Caco-2 (cell line): Measurements from ENCODE around the gene VIT. TPM values are rescaled to one million over a fixed set of nuclear protein-coding genes. Genes with fewer than 3 reads are reported as not detected.

ENCODE experiments used
- BruUV-seq: library from RNA; stranded (reverse); fragments of 400-500 nt; replicated peaks from 2 replicates; lab custom pipeline; 2021; lab: Mats Ljungman, UMichigan
- CTCF ChIA-PET: fragments of 300-600 bp; sonication (Branson Sonifier 250); formaldehyde crosslinking; loops from one replicate; lab custom pipeline; 2022; ENCODE audit warnings: antibody characterized with exemption; lab: Charles Lee
- POLR2A ChIA-PET: fragments of 300-600 bp; sonication (Branson Sonifier 250); formaldehyde crosslinking; loops from one replicate; lab custom pipeline; 2022; ENCODE audit warnings: antibody characterized with exemption; lab: Charles Lee
- DNase-seq, 2 experiments: peaks; one replicate each; pipeline versions ENCODE4 v3.0.0 to v3.0.0-alpha.2; 2020 to 2022
- H3K27me3 ChIP-seq: replicated peaks from 2 replicates; pipeline ENCODE4 v1.6.0; 2011; ENCODE audit warnings: low read length; ENCODE audit not compliant: control insufficient read depth, insufficient read depth
- H3K36me3 ChIP-seq: 2 replicates; pipeline ENCODE4 v1.5.1; 2011; ENCODE audit warnings: low read length; ENCODE audit not compliant: control insufficient read depth, insufficient read depth
- H3K4me1 ChIP-seq: fragments of 250-450 bp; sonication (Bioruptor Pico); 2 replicates; pipeline ENCODE4 v1.5.1; 2020; ENCODE audit warnings: mild to moderate bottlenecking
- H3K4me3 ChIP-seq: 2 replicates; pipeline ENCODE4 v1.5.1; 2011; ENCODE audit warnings: low read depth, mild to moderate bottlenecking, control low read depth, low read length
- H3K9me3 ChIP-seq: fragments of 250-450 bp; sonication (Bioruptor Pico); 2 replicates; pipeline ENCODE4 v1.5.1; 2020; ENCODE audit warnings: mild to moderate bottlenecking, moderate library complexity
- H3K27ac Mint-ChIP-seq: one replicate; pipeline ENCODE4 v1.8.0; 2022; ENCODE audit warnings: mixed read lengths; ENCODE audit not compliant: unreplicated experiment
- H3K27me3 Mint-ChIP-seq: one replicate; pipeline ENCODE4 v1.8.0; 2022; ENCODE audit warnings: mixed read lengths; ENCODE audit not compliant: insufficient read depth, unreplicated experiment
- H3K36me3 Mint-ChIP-seq: one replicate; pipeline ENCODE4 v1.8.0; 2022; ENCODE audit warnings: mild to moderate bottlenecking, mixed read lengths; ENCODE audit not compliant: insufficient read depth, unreplicated experiment
- H3K4me1 Mint-ChIP-seq: one replicate; pipeline ENCODE4 v1.8.0; 2022; ENCODE audit warnings: low read depth, mixed read lengths; ENCODE audit not compliant: unreplicated experiment
- H3K4me3 Mint-ChIP-seq: one replicate; pipeline ENCODE4 v1.8.0; 2022; ENCODE audit warnings: mild to moderate bottlenecking, moderate library complexity, mixed read lengths; ENCODE audit not compliant: unreplicated experiment
- H3K9me3 Mint-ChIP-seq: one replicate; pipeline ENCODE4 v1.8.0; 2022; ENCODE audit warnings: mixed read lengths; ENCODE audit not compliant: unreplicated experiment
- intact Hi-C: fragments of 100-400 bp; cut with micrococcal nuclease; formaldehyde crosslinking; loops from one replicate; pipeline ENCODE4 v1.10.0; 2022; ENCODE audit not compliant: unreplicated experiment
- total RNA-seq: library from RNA; stranded (reverse); gene quantifications from 2 replicates; pipeline ENCODE4 v1.2.3, GENCODE V29; 2022
- TF ChIP-seq, protein P1 (sequence below), 2 experiments: fragments of 200-600 bp in 1 of 2; IDR thresholded peaks; 1 replicate in 1 of 2; 2 replicates in 1 of 2; pipeline versions ENCODE4 v1.5.1 to v1.8.0; 2011 to 2022; ENCODE audit warnings: antibody characterized with exemption in 1 of 2, control low read depth in 1 of 2, inconsistent platforms in 1 of 2, low read depth in 1 of 2, low read length in 1 of 2, mild to moderate bottlenecking in 1 of 2, moderate library complexity in 1 of 2; ENCODE audit not compliant: insufficient read depth in 1 of 2, severe bottlenecking in 1 of 2, unreplicated experiment in 1 of 2

VIT gene
- total RNA-seq, 1 experiment from 2014 or later: 1.2 TPM

- intact Hi-C loops: no loop called here
- POLR2A ChIA-PET: no interaction called here
These were observed 17.7 kb upstream of the VIT start for GRCh38 chr2:36678856-36679255.

GRCh38 chr2:36680012-36680411 lies 16.5 kb upstream of the VIT start:
- POLR2A ChIA-PET: no interaction called here
- Histone ChIP-seq H3K4me3 (no peak overlapping the region), H3K9me3 (peaks cover 5% of the 10 kb centered on the region; the same call in 1 of the 2 replicates), H3K4me1 (no peaks in the 10 kb centered on the region), H3K36me3 (no peaks in the 10 kb centered on the region), H3K27me3 (no peaks in the 10 kb centered on the region; the same call in 1 of the 2 replicates)
- intact Hi-C loops: no loop called here
- Mint-ChIP-seq H3K27ac (no peak overlapping the region), H3K4me3 (no peak overlapping the region), H3K36me3 (no peaks in the 10 kb centered on the region), H3K4me1 (peaks cover 16% of the 10 kb centered on the region), H3K9me3 (peaks cover 23% of the 10 kb centered on the region), H3K27me3 (no peaks in the 10 kb centered on the region)
- CTCF ChIA-PET: no interaction called here
- no TSS peak for BruUV-seq
- no peak for DNase-seq
- TF ChIP-seq, protein P1, sequence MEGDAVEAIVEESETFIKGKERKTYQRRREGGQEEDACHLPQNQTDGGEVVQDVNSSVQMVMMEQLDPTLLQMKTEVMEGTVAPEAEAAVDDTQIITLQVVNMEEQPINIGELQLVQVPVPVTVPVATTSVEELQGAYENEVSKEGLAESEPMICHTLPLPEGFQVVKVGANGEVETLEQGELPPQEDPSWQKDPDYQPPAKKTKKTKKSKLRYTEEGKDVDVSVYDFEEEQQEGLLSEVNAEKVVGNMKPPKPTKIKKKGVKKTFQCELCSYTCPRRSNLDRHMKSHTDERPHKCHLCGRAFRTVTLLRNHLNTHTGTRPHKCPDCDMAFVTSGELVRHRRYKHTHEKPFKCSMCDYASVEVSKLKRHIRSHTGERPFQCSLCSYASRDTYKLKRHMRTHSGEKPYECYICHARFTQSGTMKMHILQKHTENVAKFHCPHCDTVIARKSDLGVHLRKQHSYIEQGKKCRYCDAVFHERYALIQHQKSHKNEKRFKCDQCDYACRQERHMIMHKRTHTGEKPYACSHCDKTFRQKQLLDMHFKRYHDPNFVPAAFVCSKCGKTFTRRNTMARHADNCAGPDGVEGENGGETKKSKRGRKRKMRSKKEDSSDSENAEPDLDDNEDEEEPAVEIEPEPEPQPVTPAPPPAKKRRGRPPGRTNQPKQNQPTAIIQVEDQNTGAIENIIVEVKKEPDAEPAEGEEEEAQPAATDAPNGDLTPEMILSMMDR (IDR thresholded peaks at IDR 0.05; ENCODE audit: insufficient read depth in 1 of 2, low read depth in 1 of 2, low read length in 1 of 2, severe bottlenecking in 1 of 2, unreplicated experiment in 1 of 2): no peak

More at GRCh38 chr2:36678856-36679255, 17.7 kb upstream of the VIT start:
- no peak for DNase-seq
- Mint-ChIP-seq H3K4me1 (peaks cover 16% of the 10 kb centered on the region), H3K27me3 (no peaks in the 10 kb centered on the region), H3K36me3 (no peaks in the 10 kb centered on the region), H3K27ac (no peak overlapping the region), H3K9me3 (peaks cover 23% of the 10 kb centered on the region), H3K4me3 (no peak overlapping the region)
- H3K36me3 ChIP-seq: no peaks in the 10 kb centered on the region
- TF ChIP-seq, protein P1 (IDR thresholded peaks at IDR 0.05; ENCODE audit: insufficient read depth in 1 of 2, low read depth in 1 of 2, low read length in 1 of 2, severe bottlenecking in 1 of 2, unreplicated experiment in 1 of 2): no peak
- no peaks in the 10 kb centered on the region for H3K4me1 ChIP-seq
- no peaks in the 10 kb centered on the region; the same call in 1 of the 2 replicates for H3K27me3 ChIP-seq
- H3K4me3 ChIP-seq: no peak overlapping the region
- CTCF ChIA-PET: no interaction called here
- no TSS peak for BruUV-seq
- peaks cover 5% of the 10 kb centered on the region; the same call in 1 of the 2 replicates for H3K9me3 ChIP-seq

- Mint-ChIP-seq H3K27ac (no peak overlapping the region), H3K9me3 (peaks cover 22% of the 10 kb centered on the region), H3K36me3 (no peaks in the 10 kb centered on the region), H3K4me3 (no peak overlapping the region), H3K27me3 (no peaks in the 10 kb centered on the region), H3K4me1 (peaks cover 6% of the 10 kb centered on the region)
- CTCF ChIA-PET: no interaction called here
- Histone ChIP-seq H3K4me1 (no peaks in the 10 kb centered on the region), H3K4me3 (no peak overlapping the region), H3K27me3 (no peaks in the 10 kb centered on the region), H3K9me3 (peaks cover 5% of the 10 kb centered on the region; the same call in 1 of the 2 replicates), H3K36me3 (no peaks in the 10 kb centered on the region)
- no peak for DNase-seq
- POLR2A ChIA-PET: no interaction called here
- no TSS peak for BruUV-seq
- intact Hi-C loops: no loop called here
- TF ChIP-seq, protein P1 (IDR thresholded peaks at IDR 0.05; ENCODE audit: insufficient read depth in 1 of 2, low read depth in 1 of 2, low read length in 1 of 2, severe bottlenecking in 1 of 2, unreplicated experiment in 1 of 2): no peak
These were observed 13.9 kb upstream of the VIT start for GRCh38 chr2:36682562-36682961.
